ENCODE data around the gene TMEM121. TPM values are rescaled to one million over a fixed set of nuclear protein-coding genes. Genes with fewer than 3 reads are reported as not detected.

Gene TMEM121
- total RNA-seq, 1 experiment from 2014 or later, result 33.6 TPM

- H3K27me3 ChIP-seq (ENCODE audit: low read length), result no peaks in the 10 kb centered on the region
- H4K20me1 ChIP-seq (ENCODE audit: low read length), result no peaks in the 10 kb centered on the region
- ChIA-PET CTCF (no interaction called here), POLR2A (ENCODE audit: unreplicated experiment) (no interaction called here)
- BruUV-seq (replicated peaks), result no TSS peak
- H3K9me3 ChIP-seq (ENCODE audit: low read length), result no peaks in the 10 kb centered on the region
- DNase-seq (no peak), ATAC-seq (no peak)
- H3F3A ChIP-seq (ENCODE audit: low read length, unreplicated experiment), result no peaks in the 10 kb centered on the region
- H3K27ac ChIP-seq (ENCODE audit: low read length), result no peak overlapping the region
- intact Hi-C loops (cut with micrococcal nuclease), result no loop called here
- H3K4me2 ChIP-seq (ENCODE audit: low read length), result no peak overlapping the region
- no peaks in the 10 kb centered on the region for H3K9me2 ChIP-seq (replicated peaks; ENCODE audit: low read length)
- H3K79me2 ChIP-seq (ENCODE audit: low read length), result no peaks in the 10 kb centered on the region
- H3K36me3 ChIP-seq (ENCODE audit: low read depth, low read length), result no peaks in the 10 kb centered on the region
- TF ChIP-seq, protein P1, sequence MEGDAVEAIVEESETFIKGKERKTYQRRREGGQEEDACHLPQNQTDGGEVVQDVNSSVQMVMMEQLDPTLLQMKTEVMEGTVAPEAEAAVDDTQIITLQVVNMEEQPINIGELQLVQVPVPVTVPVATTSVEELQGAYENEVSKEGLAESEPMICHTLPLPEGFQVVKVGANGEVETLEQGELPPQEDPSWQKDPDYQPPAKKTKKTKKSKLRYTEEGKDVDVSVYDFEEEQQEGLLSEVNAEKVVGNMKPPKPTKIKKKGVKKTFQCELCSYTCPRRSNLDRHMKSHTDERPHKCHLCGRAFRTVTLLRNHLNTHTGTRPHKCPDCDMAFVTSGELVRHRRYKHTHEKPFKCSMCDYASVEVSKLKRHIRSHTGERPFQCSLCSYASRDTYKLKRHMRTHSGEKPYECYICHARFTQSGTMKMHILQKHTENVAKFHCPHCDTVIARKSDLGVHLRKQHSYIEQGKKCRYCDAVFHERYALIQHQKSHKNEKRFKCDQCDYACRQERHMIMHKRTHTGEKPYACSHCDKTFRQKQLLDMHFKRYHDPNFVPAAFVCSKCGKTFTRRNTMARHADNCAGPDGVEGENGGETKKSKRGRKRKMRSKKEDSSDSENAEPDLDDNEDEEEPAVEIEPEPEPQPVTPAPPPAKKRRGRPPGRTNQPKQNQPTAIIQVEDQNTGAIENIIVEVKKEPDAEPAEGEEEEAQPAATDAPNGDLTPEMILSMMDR (conservative IDR thresholded peaks at IDR 0.05; ENCODE audit: low read depth, low read length), result no peak
- no peak for TF ChIP-seq EZH2phosphoT487 (IDR thresholded peaks at IDR 0.05; ENCODE audit: borderline replicate concordance, low read length)
- TF ChIP-seq EZH2 (IDR thresholded peaks at IDR 0.05; ENCODE audit: low read length, unreplicated experiment), result no peak
- H3K9ac ChIP-seq (ENCODE audit: low read length), result no peak overlapping the region
- peaks cover 8% of the 10 kb centered on the region for H3K4me1 ChIP-seq (ENCODE audit: insufficient read depth, low read length)
- H3K4me3 ChIP-seq (ENCODE audit: low read length), result no peak overlapping the region
- H2AFZ ChIP-seq (ENCODE audit: low read length), result no peak overlapping the region
Measured at GRCh38 chr14:105508601-105509000, 17.8 kb upstream of the TMEM121 start.

DNA sequence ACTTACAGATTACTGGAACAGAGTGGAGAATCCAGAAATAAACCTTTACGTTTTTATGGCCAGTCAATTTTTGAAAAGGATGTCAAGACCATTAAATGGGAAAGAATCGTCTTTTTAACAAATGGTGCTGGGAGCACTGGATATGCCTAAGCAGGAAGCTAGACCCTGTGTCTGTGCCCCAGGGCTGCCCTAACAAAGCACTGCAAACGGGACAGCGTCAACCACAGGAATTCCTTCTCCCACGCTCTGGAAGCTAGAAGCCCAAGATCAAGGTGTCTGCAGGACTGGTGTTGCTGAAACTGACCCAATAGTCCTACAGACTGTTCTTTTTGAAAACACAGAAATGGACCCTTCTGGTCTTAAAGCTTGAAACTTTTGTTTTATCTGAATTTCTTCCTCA, 9.3 kb upstream of the TMEM121 start:
- no peak for ATAC-seq
- no TSS peak for BruUV-seq (replicated peaks)

More for the DNA sequence above, 9.3 kb upstream of the TMEM121 start:
- Histone ChIP-seq H3K27me3 (ENCODE audit: low read length) (peaks cover 4% of the 10 kb centered on the region; the same call in 1 of the 2 replicates), H3K9ac (ENCODE audit: low read length) (no peak overlapping the region), H3K9me2 (replicated peaks; ENCODE audit: low read length) (no peaks in the 10 kb centered on the region), H2AFZ (ENCODE audit: low read length) (no peak overlapping the region), H3K4me1 (ENCODE audit: insufficient read depth, low read length) (0 out of 2 replicates have a peak, but pooled peaks cover under 1% of the 10 kb centered on the region), H3F3A (ENCODE audit: low read length, unreplicated experiment) (no peaks in the 10 kb centered on the region), H4K20me1 (ENCODE audit: low read length) (no peaks in the 10 kb centered on the region), H3K36me3 (ENCODE audit: low read depth, low read length) (no peaks in the 10 kb centered on the region), H3K9me3 (ENCODE audit: low read length) (no peaks in the 10 kb centered on the region), H3K79me2 (ENCODE audit: low read length) (no peaks in the 10 kb centered on the region), H3K4me3 (ENCODE audit: low read length) (no peak overlapping the region), H3K4me2 (ENCODE audit: low read length) (no peak overlapping the region), H3K27ac (ENCODE audit: low read length) (no peak overlapping the region)
- no peak for DNase-seq
- intact Hi-C loops (cut with micrococcal nuclease), result no loop called here
- TF ChIP-seq EZH2phosphoT487 (IDR thresholded peaks at IDR 0.05; ENCODE audit: borderline replicate concordance, low read length), result no peak
- TF ChIP-seq, protein P1 (conservative IDR thresholded peaks at IDR 0.05; ENCODE audit: low read depth, low read length), result no peak
- no peak for TF ChIP-seq EZH2 (IDR thresholded peaks at IDR 0.05; ENCODE audit: low read length, unreplicated experiment)
- ChIA-PET CTCF (no interaction called here), POLR2A (ENCODE audit: unreplicated experiment) (no interaction called here)

Measured in PC-3 (cell line).